ENCODE data around the gene MEPE.

Gene MEPE

DNA sequence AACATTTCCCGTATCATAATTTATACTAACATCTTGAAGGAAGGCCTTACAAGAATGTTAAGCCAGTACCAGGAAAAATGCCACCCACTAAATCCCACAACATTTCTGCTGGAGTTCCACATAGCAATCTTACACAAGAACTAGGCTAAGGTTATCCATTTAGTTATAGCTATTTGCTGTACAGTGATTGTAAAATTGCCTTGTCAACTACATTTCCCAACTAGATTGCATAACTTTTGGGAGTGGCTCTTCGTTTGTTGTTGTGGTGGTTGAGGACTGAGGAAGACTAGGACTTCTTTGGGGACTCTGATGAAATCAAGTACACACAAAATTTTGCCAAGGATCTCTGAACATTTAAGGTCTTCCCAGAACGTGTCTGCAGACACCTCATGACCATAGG is 25.4 kb upstream of the MEPE start:
- DNase-seq, result no peak
- Histone ChIP-seq H3K4me3 (ENCODE audit: insufficient read depth, low read depth, low read length, poor library complexity, severe bottlenecking) (no peak overlapping the region), H3K9me3 (ENCODE audit: control insufficient read depth, low read length) (no peaks in the 10 kb centered on the region), H3K4me1 (ENCODE audit: control insufficient read depth, insufficient read depth, low read length, poor library complexity, severe bottlenecking) (no peaks in the 10 kb centered on the region), H3K36me3 (ENCODE audit: control insufficient read depth, insufficient read depth, low read length) (no peaks in the 10 kb centered on the region), H3K27ac (ENCODE audit: insufficient read depth, low read length, poor library complexity, severe bottlenecking) (no peak overlapping the region), H3K27me3 (replicated peaks; ENCODE audit: control insufficient read depth, insufficient read depth, low read length, poor library complexity, severe bottlenecking) (no peaks in the 10 kb centered on the region)

DNA sequence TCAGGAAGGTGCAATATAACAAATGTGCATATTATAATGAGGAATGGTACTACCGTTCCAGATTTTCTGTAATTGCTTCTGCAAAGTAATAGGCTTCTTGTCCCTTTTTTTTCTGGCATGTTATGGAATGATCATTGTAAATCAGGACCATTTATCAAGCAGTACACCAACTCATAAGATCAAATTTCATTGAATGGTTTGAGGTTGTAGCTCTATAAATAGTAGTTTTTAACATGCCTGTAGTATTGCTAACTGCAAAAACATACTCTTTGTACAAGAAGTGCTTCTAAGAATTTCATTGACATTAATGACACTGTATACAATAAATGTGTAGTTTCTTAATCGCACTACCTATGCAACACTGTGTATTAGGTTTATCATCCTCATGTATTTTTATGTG is 20.8 kb upstream of the MEPE start:
- Histone ChIP-seq H3K9me3 (ENCODE audit: control insufficient read depth, low read length) (no peaks in the 10 kb centered on the region), H3K27me3 (replicated peaks; ENCODE audit: control insufficient read depth, insufficient read depth, low read length, poor library complexity, severe bottlenecking) (no peaks in the 10 kb centered on the region), H3K4me1 (ENCODE audit: control insufficient read depth, insufficient read depth, low read length, poor library complexity, severe bottlenecking) (no peaks in the 10 kb centered on the region), H3K36me3 (ENCODE audit: control insufficient read depth, insufficient read depth, low read length) (no peaks in the 10 kb centered on the region), H3K4me3 (ENCODE audit: insufficient read depth, low read depth, low read length, poor library complexity, severe bottlenecking) (no peak overlapping the region), H3K27ac (ENCODE audit: insufficient read depth, low read length, poor library complexity, severe bottlenecking) (no peak overlapping the region)
- DNase-seq, result no peak

DNA sequence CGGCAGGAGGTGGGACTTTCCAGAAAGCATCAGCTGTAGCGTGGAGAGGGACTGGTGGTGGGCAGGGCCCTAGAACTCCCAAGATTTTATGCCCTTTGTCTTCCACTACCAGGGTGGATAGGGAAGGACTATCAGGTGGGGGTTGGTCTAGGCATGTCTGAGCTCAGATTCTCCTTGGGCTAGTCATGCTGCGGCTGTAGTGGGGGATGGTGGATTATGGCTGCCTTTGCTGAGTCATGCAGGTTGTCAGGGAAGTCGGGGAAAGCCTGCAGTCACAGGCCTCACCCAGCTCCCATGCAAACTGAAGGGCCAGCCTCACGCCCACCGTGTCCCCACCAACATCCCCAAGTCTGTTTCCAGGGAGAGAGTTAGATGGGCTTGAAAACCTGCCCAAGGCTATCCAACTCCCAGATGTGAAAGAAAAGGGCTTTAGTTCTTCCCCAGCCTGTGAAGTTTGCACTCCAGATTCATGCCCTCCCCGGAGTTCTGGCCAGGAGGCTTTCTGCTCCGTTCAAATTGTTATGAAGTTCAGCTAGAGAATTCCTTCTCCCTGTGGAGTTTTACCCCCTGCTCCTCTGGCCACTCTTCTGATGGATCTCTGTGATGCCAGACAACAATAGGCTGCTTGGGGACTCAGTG is 13.4 kb upstream of the MEPE start:
- peaks cover 5% of the 10 kb centered on the region for H3K27me3 ChIP-seq (replicated peaks; ENCODE audit: control insufficient read depth, insufficient read depth, low read length, poor library complexity, severe bottlenecking)
- DNase-seq, result no peak
- no peak overlapping the region for H3K27ac ChIP-seq (ENCODE audit: insufficient read depth, low read length, poor library complexity, severe bottlenecking)
- no peak overlapping the region for H3K4me3 ChIP-seq (ENCODE audit: insufficient read depth, low read depth, low read length, poor library complexity, severe bottlenecking)
- H3K9me3 ChIP-seq (ENCODE audit: control insufficient read depth, low read length), result no peaks in the 10 kb centered on the region
- H3K36me3 ChIP-seq (ENCODE audit: control insufficient read depth, insufficient read depth, low read length), result no peaks in the 10 kb centered on the region
- no peaks in the 10 kb centered on the region for H3K4me1 ChIP-seq (ENCODE audit: control insufficient read depth, insufficient read depth, low read length, poor library complexity, severe bottlenecking)

DNA sequence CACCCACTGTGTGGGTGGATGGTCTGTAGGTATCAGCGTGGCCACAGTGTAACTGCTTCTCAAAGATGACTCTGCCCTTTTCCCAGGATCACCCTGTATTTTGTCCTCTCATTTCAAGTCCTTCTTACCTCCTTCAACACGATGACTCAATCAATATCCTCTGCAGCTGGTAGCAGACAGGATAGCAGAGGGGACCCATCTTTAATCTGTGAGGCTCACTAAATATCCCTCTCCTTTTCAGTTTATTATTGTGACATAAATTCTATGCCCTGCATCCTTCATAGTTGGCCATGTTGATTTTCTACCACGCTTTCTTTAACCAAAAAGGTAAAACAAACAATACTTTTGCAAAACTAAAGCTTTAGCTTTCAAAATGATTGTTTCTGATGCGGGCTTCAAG is 9.6 kb upstream of the MEPE start:
- Histone ChIP-seq H3K27me3 (replicated peaks; ENCODE audit: control insufficient read depth, insufficient read depth, low read length, poor library complexity, severe bottlenecking) (peaks cover 5% of the 10 kb centered on the region), H3K36me3 (ENCODE audit: control insufficient read depth, insufficient read depth, low read length) (no peaks in the 10 kb centered on the region), H3K4me3 (ENCODE audit: insufficient read depth, low read depth, low read length, poor library complexity, severe bottlenecking) (no peak overlapping the region), H3K27ac (ENCODE audit: insufficient read depth, low read length, poor library complexity, severe bottlenecking) (no peak overlapping the region), H3K4me1 (ENCODE audit: control insufficient read depth, insufficient read depth, low read length, poor library complexity, severe bottlenecking) (no peaks in the 10 kb centered on the region), H3K9me3 (ENCODE audit: control insufficient read depth, low read length) (no peaks in the 10 kb centered on the region)
- DNase-seq, result no peak

DNA sequence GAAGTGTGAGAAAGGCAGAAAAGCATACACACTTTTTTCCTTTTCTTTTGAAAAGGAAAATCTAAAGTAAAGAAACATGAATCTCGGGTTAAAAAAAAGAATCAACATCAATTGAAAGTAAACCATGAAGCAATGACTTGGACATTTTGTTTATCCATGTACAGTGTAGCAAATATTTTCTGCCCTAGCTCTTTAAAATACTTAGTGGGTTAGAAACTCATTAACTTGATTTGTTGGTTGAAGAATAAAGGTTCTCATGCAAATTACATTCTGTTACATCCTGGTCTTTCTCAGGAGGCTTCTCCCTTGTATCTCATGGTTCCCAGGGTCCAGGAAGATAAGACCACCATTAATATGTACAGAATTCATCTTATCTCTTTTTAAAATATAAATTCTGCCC is 9.0 kb upstream of the MEPE start:
- Histone ChIP-seq H3K4me3 (ENCODE audit: insufficient read depth, low read depth, low read length, poor library complexity, severe bottlenecking) (no peak overlapping the region), H3K27ac (ENCODE audit: insufficient read depth, low read length, poor library complexity, severe bottlenecking) (no peak overlapping the region), H3K9me3 (ENCODE audit: control insufficient read depth, low read length) (no peaks in the 10 kb centered on the region), H3K36me3 (ENCODE audit: control insufficient read depth, insufficient read depth, low read length) (no peaks in the 10 kb centered on the region), H3K4me1 (ENCODE audit: control insufficient read depth, insufficient read depth, low read length, poor library complexity, severe bottlenecking) (no peaks in the 10 kb centered on the region), H3K27me3 (replicated peaks; ENCODE audit: control insufficient read depth, insufficient read depth, low read length, poor library complexity, severe bottlenecking) (peaks cover 5% of the 10 kb centered on the region)
- no peak for DNase-seq

DNA sequence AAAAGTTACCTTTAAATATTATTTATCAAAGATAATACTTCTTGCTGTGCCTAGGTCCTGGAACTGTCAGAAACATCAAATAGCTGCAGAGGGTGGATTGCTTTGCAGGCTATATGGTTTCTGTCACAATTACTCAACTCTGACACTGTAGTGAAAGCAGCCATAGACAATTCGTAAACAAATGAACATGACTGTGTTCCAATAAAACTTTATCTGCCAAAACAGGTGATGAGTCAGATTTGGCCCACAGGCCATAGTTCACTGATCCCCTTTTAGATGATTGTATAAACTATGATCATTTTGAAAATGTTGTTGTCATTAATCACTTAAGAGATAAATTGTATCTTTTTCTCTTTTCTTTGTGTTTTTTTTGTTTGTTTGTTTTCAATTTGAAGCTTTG is 8.4 kb upstream of the MEPE start:
- H3K4me3 ChIP-seq (ENCODE audit: insufficient read depth, low read depth, low read length, poor library complexity, severe bottlenecking), result no peak overlapping the region
- H3K9me3 ChIP-seq (ENCODE audit: control insufficient read depth, low read length), result no peaks in the 10 kb centered on the region
- no peaks in the 10 kb centered on the region for H3K4me1 ChIP-seq (ENCODE audit: control insufficient read depth, insufficient read depth, low read length, poor library complexity, severe bottlenecking)
- no peak for DNase-seq
- no peak overlapping the region for H3K27ac ChIP-seq (ENCODE audit: insufficient read depth, low read length, poor library complexity, severe bottlenecking)
- no peaks in the 10 kb centered on the region for H3K36me3 ChIP-seq (ENCODE audit: control insufficient read depth, insufficient read depth, low read length)
- peaks cover 5% of the 10 kb centered on the region for H3K27me3 ChIP-seq (replicated peaks; ENCODE audit: control insufficient read depth, insufficient read depth, low read length, poor library complexity, severe bottlenecking)

DNA sequence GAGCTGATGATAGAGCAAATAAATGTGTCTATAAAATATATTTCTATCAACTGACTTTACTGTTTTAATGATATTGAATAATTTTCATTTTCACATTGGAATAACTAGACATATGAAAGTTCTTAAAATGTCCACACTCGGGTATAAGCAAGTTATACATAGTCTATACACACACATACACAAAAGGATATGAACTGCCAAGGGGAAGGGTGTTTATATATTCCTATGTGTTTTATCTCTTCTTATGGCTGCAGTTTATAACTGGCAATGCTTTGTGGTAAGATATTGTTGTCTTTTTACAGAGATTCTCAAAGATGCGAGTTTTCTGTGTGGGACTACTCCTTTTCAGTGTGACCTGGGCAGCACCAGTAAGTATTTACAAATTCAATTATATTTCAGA is 1.6 kb downstream of the MEPE start:
- Histone ChIP-seq H3K27ac (ENCODE audit: insufficient read depth, low read length, poor library complexity, severe bottlenecking) (no peak overlapping the region), H3K27me3 (replicated peaks; ENCODE audit: control insufficient read depth, insufficient read depth, low read length, poor library complexity, severe bottlenecking) (no peaks in the 10 kb centered on the region), H3K4me3 (ENCODE audit: insufficient read depth, low read depth, low read length, poor library complexity, severe bottlenecking) (no peak overlapping the region), H3K9me3 (ENCODE audit: control insufficient read depth, low read length) (no peaks in the 10 kb centered on the region), H3K36me3 (ENCODE audit: control insufficient read depth, insufficient read depth, low read length) (no peaks in the 10 kb centered on the region), H3K4me1 (ENCODE audit: control insufficient read depth, insufficient read depth, low read length, poor library complexity, severe bottlenecking) (no peaks in the 10 kb centered on the region)
- no peak for DNase-seq

DNA sequence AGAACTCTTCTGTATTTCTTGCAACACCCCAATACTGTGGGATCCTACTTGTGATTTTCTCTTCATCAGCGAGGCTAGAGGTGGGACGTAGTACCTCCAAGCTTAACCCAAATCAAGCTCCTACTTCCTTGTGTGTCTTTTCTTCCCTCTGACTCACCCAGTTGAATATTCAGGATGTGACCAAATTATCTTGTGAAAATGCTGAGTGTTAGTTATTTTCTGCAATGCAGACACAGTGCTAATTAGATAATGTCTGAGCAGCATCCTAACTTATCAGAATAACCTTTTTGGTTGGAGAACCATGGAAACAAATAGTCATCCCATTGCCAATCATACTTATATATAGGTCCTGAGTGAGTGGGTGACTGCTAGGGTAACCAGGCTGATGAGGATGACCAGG is 2.4 kb downstream of the MEPE start:
- H3K27me3 ChIP-seq (replicated peaks; ENCODE audit: control insufficient read depth, insufficient read depth, low read length, poor library complexity, severe bottlenecking), result no peaks in the 10 kb centered on the region
- no peak for DNase-seq
- no peaks in the 10 kb centered on the region for H3K4me1 ChIP-seq (ENCODE audit: control insufficient read depth, insufficient read depth, low read length, poor library complexity, severe bottlenecking)
- no peaks in the 10 kb centered on the region for H3K36me3 ChIP-seq (ENCODE audit: control insufficient read depth, insufficient read depth, low read length)
- H3K27ac ChIP-seq (ENCODE audit: insufficient read depth, low read length, poor library complexity, severe bottlenecking), result no peak overlapping the region
- no peak overlapping the region for H3K4me3 ChIP-seq (ENCODE audit: insufficient read depth, low read depth, low read length, poor library complexity, severe bottlenecking)
- H3K9me3 ChIP-seq (ENCODE audit: control insufficient read depth, low read length), result no peaks in the 10 kb centered on the region

DNA sequence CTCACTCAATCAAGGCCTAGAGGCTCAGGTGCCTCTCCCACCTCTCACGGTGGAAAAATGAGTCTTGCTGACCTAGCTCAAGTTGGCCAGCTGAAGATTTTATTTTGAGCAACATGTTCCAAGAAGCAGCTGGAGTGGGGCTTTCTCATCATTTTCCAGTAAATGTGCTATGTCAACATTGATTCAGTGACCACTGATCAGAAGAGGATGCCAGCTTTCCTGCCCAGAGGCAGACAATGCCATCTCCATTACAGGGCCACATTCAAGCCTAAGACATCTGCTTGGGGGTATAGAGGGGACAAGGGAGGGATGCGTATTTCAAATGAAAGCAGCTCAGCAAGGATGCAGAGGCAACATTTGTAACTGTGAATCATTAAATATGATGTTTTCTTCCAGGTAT is 3.0 kb downstream of the MEPE start:
- no peaks in the 10 kb centered on the region for H3K27me3 ChIP-seq (replicated peaks; ENCODE audit: control insufficient read depth, insufficient read depth, low read length, poor library complexity, severe bottlenecking)
- no peak overlapping the region for H3K27ac ChIP-seq (ENCODE audit: insufficient read depth, low read length, poor library complexity, severe bottlenecking)
- H3K4me3 ChIP-seq (ENCODE audit: insufficient read depth, low read depth, low read length, poor library complexity, severe bottlenecking), result no peak overlapping the region
- no peaks in the 10 kb centered on the region for H3K4me1 ChIP-seq (ENCODE audit: control insufficient read depth, insufficient read depth, low read length, poor library complexity, severe bottlenecking)
- DNase-seq, result no peak
- H3K36me3 ChIP-seq (ENCODE audit: control insufficient read depth, insufficient read depth, low read length), result no peaks in the 10 kb centered on the region
- H3K9me3 ChIP-seq (ENCODE audit: control insufficient read depth, low read length), result no peaks in the 10 kb centered on the region

DNA sequence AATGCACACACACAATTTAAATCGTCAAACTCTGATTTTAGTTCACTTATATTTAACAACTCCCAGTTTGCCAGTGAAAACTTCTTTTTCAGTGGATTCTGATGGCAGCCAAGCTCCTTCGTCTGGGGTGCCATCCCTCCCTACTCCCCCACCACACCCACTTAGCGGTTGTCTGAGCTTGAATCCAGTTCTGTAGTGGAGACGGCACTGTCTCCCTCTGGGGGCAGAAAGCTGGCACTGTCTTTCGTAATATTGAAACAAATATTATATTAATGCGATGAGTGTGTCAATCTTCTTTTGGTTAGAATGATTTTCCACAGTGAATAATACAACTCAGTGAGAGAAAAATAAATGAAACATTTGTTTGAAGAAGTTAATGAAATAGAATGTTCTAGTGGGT is 5.4 kb downstream of the MEPE start:
- Histone ChIP-seq H3K4me1 (ENCODE audit: control insufficient read depth, insufficient read depth, low read length, poor library complexity, severe bottlenecking) (no peaks in the 10 kb centered on the region), H3K4me3 (ENCODE audit: insufficient read depth, low read depth, low read length, poor library complexity, severe bottlenecking) (no peak overlapping the region), H3K27me3 (replicated peaks; ENCODE audit: control insufficient read depth, insufficient read depth, low read length, poor library complexity, severe bottlenecking) (no peaks in the 10 kb centered on the region), H3K36me3 (ENCODE audit: control insufficient read depth, insufficient read depth, low read length) (no peaks in the 10 kb centered on the region), H3K27ac (ENCODE audit: insufficient read depth, low read length, poor library complexity, severe bottlenecking) (no peak overlapping the region), H3K9me3 (ENCODE audit: control insufficient read depth, low read length) (no peaks in the 10 kb centered on the region)
- no peak for DNase-seq

Data from effector memory CD4-positive, alpha-beta T cell (primary cell).